GM18502 (cell line): Measurements from ENCODE around the gene NBPF3.

Experiments used
- ATAC-seq: cut with Tn5 transposase; IDR thresholded peaks from one replicate; pipeline ENCODE4 v1.9.1; 2021; ENCODE audit warnings: mild to moderate bottlenecking; ENCODE audit not compliant: unreplicated experiment, poor library complexity

The NBPF3 gene

GRCh38 chr1:21490774-21491487, 51.0 kb downstream of the NBPF3 start:
- no peak for ATAC-seq

- no peak for ATAC-seq
Measured at GRCh38 chr1:21491488-21492355, 51.8 kb downstream of the NBPF3 start.

- ATAC-seq: no peak
Measured at GRCh38 chr1:21492356-21492625, 52.4 kb downstream of the NBPF3 start.

GRCh38 chr1:21494196-21494595, 54.3 kb downstream of the NBPF3 start:
- ATAC-seq: no peak

- no peak for ATAC-seq
Measured at GRCh38 chr1:21495225-21495820, 55.4 kb downstream of the NBPF3 start.

- ATAC-seq: no peak
Measured at GRCh38 chr1:21496063-21496462, 56.1 kb downstream of the NBPF3 start.

- no peak for ATAC-seq
Measured at GRCh38 chr1:21496886-21497285, 56.9 kb downstream of the NBPF3 start.

GRCh38 chr1:21497466-21498061, 57.6 kb downstream of the NBPF3 start:
- ATAC-seq: no peak

- ATAC-seq: no peak
Measured at GRCh38 chr1:21499283-21499950, 59.5 kb downstream of the NBPF3 start.

- no peak for ATAC-seq
Measured at GRCh38 chr1:21503706-21504377, 63.9 kb downstream of the NBPF3 start.

GRCh38 chr1:21506804-21507203, 66.9 kb downstream of the NBPF3 start:
- ATAC-seq: no peak

GRCh38 chr1:21507511-21508270, 67.8 kb downstream of the NBPF3 start:
- ATAC-seq: no peak

- ATAC-seq: no peak
Measured at GRCh38 chr1:21508580-21509350, 68.8 kb downstream of the NBPF3 start.

GRCh38 chr1:21509351-21510112, 69.6 kb downstream of the NBPF3 start, which contains the start of gene ALPL:
Gene ALPL (plus strand): TSS chr1:21509423. CDS start chr1:21554082, 44,659 bp downstream.
- no peak for ATAC-seq

GRCh38 chr1:21510113-21510493, 70.2 kb downstream of the NBPF3 start:
- no peak for ATAC-seq

- ATAC-seq: no peak
Measured at GRCh38 chr1:21510885-21511578, 71.1 kb downstream of the NBPF3 start.
